Activated CD4-positive, alpha-beta T cell treated with anti-CD3 and anti-CD28 coated beads for 36 hours (primary cell): ENCODE data around the gene DYNLT2B. TPM values are rescaled to one million over a fixed set of nuclear protein-coding genes. Genes with fewer than 3 reads are reported as not detected.
"Not testable (repeated sequence)": the region's sequence is repeated elsewhere in the genome, so short reads cannot be mapped to it uniquely, and the experiment has no call there.

Experiments used
- ATAC-seq: fragments of 200-7000 bp; cut with Tn5 transposase; one replicate; pipeline ENCODE4 v1.10.0; 2021; ENCODE audit warnings: mild to moderate bottlenecking, moderate library complexity
- CTCF ChIA-PET: fragments of 350-600 bp; sonication (Branson Sonifier 250); formaldehyde crosslinking; loops from one replicate; lab custom pipeline; 2021; ENCODE audit warnings: antibody characterized with exemption; lab: Charles Lee
- POLR2A ChIA-PET: fragments of 350-600 bp; sonication (Branson Sonifier 250); formaldehyde crosslinking; loops from one replicate; lab custom pipeline; 2021; ENCODE audit warnings: antibody characterized with exemption, inconsistent platforms; lab: Charles Lee
- DNase-seq: peaks from one replicate; pipeline ENCODE4 v3.0.0-alpha.2; 2020
- H3K27ac Mint-ChIP-seq: one replicate; pipeline ENCODE4 v1.8.0; 2021; ENCODE audit warnings: mixed read lengths
- H3K27me3 Mint-ChIP-seq: one replicate; pipeline ENCODE4 v1.8.0; 2021; ENCODE audit warnings: mixed read lengths
- H3K36me3 Mint-ChIP-seq: one replicate; pipeline ENCODE4 v1.8.0; 2021; ENCODE audit warnings: low read depth, mixed read lengths
- H3K4me1 Mint-ChIP-seq: one replicate; pipeline ENCODE4 v1.8.0; 2021; ENCODE audit warnings: mixed read lengths
- H3K4me3 Mint-ChIP-seq: one replicate; pipeline ENCODE4 v1.8.0; 2021; ENCODE audit warnings: mild to moderate bottlenecking, moderate library complexity, mixed read lengths
- H3K9me3 Mint-ChIP-seq: one replicate; pipeline ENCODE4 v1.8.0; 2021; ENCODE audit warnings: low read depth, mixed read lengths
- intact Hi-C, 2 experiments: fragments of 100-400 bp; cut with DNase I in 1 of 2; cut with micrococcal nuclease in 1 of 2; formaldehyde crosslinking; loops; one replicate each; pipeline versions ENCODE4 v1.14.2 to v1.15.1; 2022 to 2024; cut with DNase I, micrococcal nuclease
- total RNA-seq, 2 experiments: library from RNA; stranded (reverse); gene quantifications; one replicate each; pipeline ENCODE4 v1.2.3, GENCODE V29; 2021

Gene DYNLT2B
- total RNA-seq, 2 experiments from 2014 or later = 7.3 to 16.3 TPM

- Mint-ChIP-seq H3K36me3 (no peaks in the 10 kb centered on the region), H3K4me3 (no peak overlapping the region), H3K4me1 (no peaks in the 10 kb centered on the region), H3K9me3 (no peaks in the 10 kb centered on the region), H3K27me3 (no peaks in the 10 kb centered on the region), H3K27ac (no peak overlapping the region)
- POLR2A ChIA-PET = no interaction called here
- CTCF ChIA-PET = interaction anchor here (0.5 kb wide), 1 partner anchor 140 kb away, joined by 4 read pairs; no protein-coding TSS in a partner anchor
- no peak for DNase-seq
- ATAC-seq = no peak
- intact Hi-C loops = no loop called here
Observed at GRCh38 chr3:196326936-196327335, 8.9 kb upstream of the DYNLT2B start.

- Mint-ChIP-seq H3K4me3 (no peak overlapping the region), H3K9me3 (no peaks in the 10 kb centered on the region), H3K36me3 (no peaks in the 10 kb centered on the region), H3K27me3 (no peaks in the 10 kb centered on the region), H3K4me1 (peaks cover 6% of the 10 kb centered on the region), H3K27ac (no peak overlapping the region)
- ChIA-PET POLR2A (no interaction called here), CTCF (interaction anchor here (1.2 kb wide), 1 partner anchor 205 kb away, joined by 3 read pairs; no protein-coding TSS in a partner anchor)
- intact Hi-C loops = no loop called here
- ATAC-seq (no peak), DNase-seq (no peak)
Observed at GRCh38 chr3:196323691-196324090, 5.7 kb upstream of the DYNLT2B start.

- ATAC-seq (no peak), DNase-seq (no peak)
- POLR2A ChIA-PET = no interaction called here
- CTCF ChIA-PET = no interaction called here
- Mint-ChIP-seq H3K36me3 (no peaks in the 10 kb centered on the region), H3K27ac (no peak overlapping the region), H3K4me3 (no peak overlapping the region), H3K9me3 (no peaks in the 10 kb centered on the region), H3K27me3 (no peaks in the 10 kb centered on the region), H3K4me1 (peaks cover 6% of the 10 kb centered on the region)
- intact Hi-C loops = no loop called here
Observed at GRCh38 chr3:196323016-196323415, 5.0 kb upstream of the DYNLT2B start.

GRCh38 chr3:196321162-196321561 is 3.1 kb upstream of the DYNLT2B start:
- Mint-ChIP-seq H3K27me3 (no peaks in the 10 kb centered on the region), H3K36me3 (no peaks in the 10 kb centered on the region), H3K4me1 (peaks cover 12% of the 10 kb centered on the region), H3K27ac (no peak overlapping the region), H3K9me3 (no peaks in the 10 kb centered on the region), H3K4me3 (no peak overlapping the region)
- ChIA-PET CTCF (no interaction called here), POLR2A (interaction anchor here (0.6 kb wide), 1 partner anchor 151 kb away, joined by 3 read pairs; no protein-coding TSS in a partner anchor)
- intact Hi-C loops = no loop called here
- ATAC-seq = no peak
- DNase-seq = no peak

- no peak for DNase-seq
- no peak for ATAC-seq
- intact Hi-C loops = no loop called here
- ChIA-PET POLR2A (interaction anchor here (0.7 kb wide), 1 partner anchor 622 kb away, joined by 5 read pairs; no protein-coding TSS in a partner anchor), CTCF (interaction anchor here (0.7 kb wide), 1 partner anchor 39 kb away, joined by 3 read pairs; no protein-coding TSS in a partner anchor)
- no peak overlapping the region for H3K27ac Mint-ChIP-seq
- H3K36me3 Mint-ChIP-seq = no peaks in the 10 kb centered on the region
- H3K27me3 Mint-ChIP-seq = no peaks in the 10 kb centered on the region
- no peaks in the 10 kb centered on the region for H3K9me3 Mint-ChIP-seq
- H3K4me1 Mint-ChIP-seq = peaks cover 12% of the 10 kb centered on the region
- no peak overlapping the region for H3K4me3 Mint-ChIP-seq
Observed at GRCh38 chr3:196320137-196320536, 2.1 kb upstream of the DYNLT2B start.

- Mint-ChIP-seq H3K27ac (peak overlapping the region; percentile 84), H3K4me1 (peaks cover 12% of the 10 kb centered on the region), H3K4me3 (peak overlapping the region; percentile 91)
- POLR2A ChIA-PET = interaction anchor here (1.0 to 1.3 kb wide), 3 partner anchors 184 to 212 kb away, joined by 3 to 4 read pairs (median 4); no protein-coding TSS in a partner anchor
- H3K27me3 Mint-ChIP-seq, DNase-seq, H3K36me3 Mint-ChIP-seq, H3K9me3 Mint-ChIP-seq: not testable (repeated sequence)
- peak; percentile 65 for ATAC-seq
- CTCF ChIA-PET = interaction anchor here (0.8 to 1.2 kb wide), 3 partner anchors 115 to 243 kb away, joined by 3 to 5 read pairs (median 4); partner anchors contain the start of gene UBXN7
- intact Hi-C loops = loop anchor here in 1 of 2 experiments (1.0 to 5.0 kb wide), 3 partner anchors 15 to 115 kb away; partner anchors contain the start of gene UBXN7
Observed at GRCh38 chr3:196316799-196317686, 997 bp downstream of the DYNLT2B start.

- Mint-ChIP-seq H3K27ac (no peak overlapping the region), H3K27me3 (no peaks in the 10 kb centered on the region), H3K36me3 (no peaks in the 10 kb centered on the region), H3K4me3 (no peak overlapping the region), H3K4me1 (peaks cover 12% of the 10 kb centered on the region), H3K9me3 (no peaks in the 10 kb centered on the region)
- intact Hi-C loops = loop anchor here in 1 of 2 experiments (1.0 to 5.0 kb wide), 3 partner anchors 14 to 116 kb away; partner anchors contain the start of gene UBXN7
- ATAC-seq (no peak), DNase-seq (no peak)
- POLR2A ChIA-PET = no interaction called here
- CTCF ChIA-PET = interaction anchor here (0.6 kb wide), 1 partner anchor 244 kb away, joined by 4 read pairs; no protein-coding TSS in a partner anchor
Observed at GRCh38 chr3:196315821-196316220, 2.2 kb downstream of the DYNLT2B start.

GRCh38 chr3:196314597-196314996 is 3.4 kb downstream of the DYNLT2B start:
- ATAC-seq (no peak), DNase-seq (no peak)
- intact Hi-C loops = no loop called here
- POLR2A ChIA-PET = no interaction called here
- H3K4me1 Mint-ChIP-seq = peaks cover 12% of the 10 kb centered on the region
- peak overlapping the region; percentile 59 for H3K27ac Mint-ChIP-seq
- H3K4me3 Mint-ChIP-seq = no peak overlapping the region
- CTCF ChIA-PET = interaction anchor here (0.6 to 1.5 kb wide), 2 partner anchors 10 to 51 kb away, joined by 4 read pairs; no protein-coding TSS in a partner anchor
- H3K9me3 Mint-ChIP-seq = no peaks in the 10 kb centered on the region
- H3K27me3 Mint-ChIP-seq = no peaks in the 10 kb centered on the region
- H3K36me3 Mint-ChIP-seq = no peaks in the 10 kb centered on the region

GRCh38 chr3:196314086-196314485 is 4.0 kb downstream of the DYNLT2B start:
- intact Hi-C loops, DNase-seq, H3K36me3 Mint-ChIP-seq, H3K27me3 Mint-ChIP-seq, H3K4me1 Mint-ChIP-seq, POLR2A ChIA-PET, H3K27ac Mint-ChIP-seq, H3K4me3 Mint-ChIP-seq, ATAC-seq, H3K9me3 Mint-ChIP-seq: not testable (repeated sequence)
- CTCF ChIA-PET = interaction anchor here (1.5 kb wide), 1 partner anchor 11 kb away, joined by 4 read pairs; no protein-coding TSS in a partner anchor

- H3K4me3 Mint-ChIP-seq, CTCF ChIA-PET, POLR2A ChIA-PET, H3K4me1 Mint-ChIP-seq, H3K36me3 Mint-ChIP-seq, H3K27me3 Mint-ChIP-seq, H3K9me3 Mint-ChIP-seq, DNase-seq, H3K27ac Mint-ChIP-seq, ATAC-seq: not testable (repeated sequence)
- intact Hi-C loops = loop anchor here in 1 of 2 experiments (1.0 kb wide), 1 partner anchor 13 kb away; no protein-coding TSS in a partner anchor
Observed at GRCh38 chr3:196302960-196303359, 15.1 kb downstream of the DYNLT2B start.

GRCh38 chr3:196302551-196302950 is 15.5 kb downstream of the DYNLT2B start:
- H3K9me3 Mint-ChIP-seq, H3K27me3 Mint-ChIP-seq, H3K36me3 Mint-ChIP-seq, DNase-seq, CTCF ChIA-PET, POLR2A ChIA-PET, ATAC-seq, H3K4me1 Mint-ChIP-seq, H3K4me3 Mint-ChIP-seq, H3K27ac Mint-ChIP-seq: not testable (repeated sequence)
- intact Hi-C loops = loop anchor here in 1 of 2 experiments (1.0 kb wide), 1 partner anchor 14 kb away; no protein-coding TSS in a partner anchor
